Activated T-cell treated with anti-CD3 and anti-CD28 coated beads for 48 hours (primary cell): ENCODE measurements around the gene ARF5.
"Not testable (repeated sequence)": the region's sequence is repeated elsewhere in the genome, so short reads cannot be mapped to it uniquely, and the experiment has no call there.

Source experiments
- DNase-seq: peaks from one replicate; pipeline ENCODE4 v3.0.0-alpha.2; 2020; ENCODE audit warnings: low read depth

Gene ARF5

DNA sequence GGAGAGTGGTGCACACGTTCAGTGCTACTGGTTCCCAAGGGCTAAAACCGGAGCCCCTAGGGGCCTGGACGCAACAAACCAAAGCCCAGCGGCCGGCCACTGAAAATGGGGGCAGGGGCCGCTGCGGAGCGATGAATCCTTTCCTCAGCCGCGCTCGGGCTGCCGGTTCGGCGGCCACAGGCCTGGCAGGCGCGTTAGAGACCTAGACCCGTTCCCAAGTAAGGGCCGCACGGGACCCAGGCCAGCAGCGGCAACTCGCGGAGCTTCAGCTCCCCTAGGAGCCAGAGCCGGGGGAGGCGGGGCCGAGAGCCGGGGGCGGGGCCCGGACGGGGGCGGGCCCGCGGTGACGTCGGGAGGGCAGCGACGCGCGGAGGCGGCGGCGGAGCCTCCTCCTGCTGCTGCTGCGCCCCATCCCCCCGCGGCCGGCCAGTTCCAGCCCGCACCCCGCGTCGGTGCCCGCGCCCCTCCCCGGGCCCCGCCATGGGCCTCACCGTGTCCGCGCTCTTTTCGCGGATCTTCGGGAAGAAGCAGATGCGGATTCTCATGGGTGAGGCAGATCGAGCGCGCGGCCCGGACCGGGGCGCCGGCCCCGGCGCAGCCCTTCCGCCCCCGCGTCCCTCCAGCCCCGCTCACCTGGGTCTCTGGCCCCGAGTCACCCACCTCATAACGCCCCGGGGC is at the start of gene ARF5:
ARF5 (plus strand) TSS at position 393 of the 678 bp plus-strand sequence; CDS start at position 481, 88 bp downstream.
- peak; percentile 91 for DNase-seq

DNA sequence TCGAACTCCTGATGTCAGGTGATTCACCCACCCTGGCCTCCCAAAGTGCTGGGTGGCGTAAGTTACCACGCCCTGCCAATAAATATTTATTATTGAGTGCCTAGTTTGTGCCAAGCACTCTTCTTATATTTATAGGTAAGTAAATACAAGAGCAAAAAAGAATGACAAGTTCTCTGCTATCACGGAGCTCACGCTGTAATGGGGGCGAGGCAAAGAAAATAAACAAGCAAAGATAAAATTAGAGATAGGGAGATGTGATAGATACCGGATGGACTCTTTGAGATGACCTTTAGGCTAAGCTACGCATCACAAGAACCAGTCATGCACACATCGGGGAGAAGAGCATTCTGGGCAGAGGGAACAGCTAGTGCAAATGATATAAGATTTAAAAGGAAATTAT is 49.1 kb upstream of the ARF5 start:
- no peak for DNase-seq

DNA sequence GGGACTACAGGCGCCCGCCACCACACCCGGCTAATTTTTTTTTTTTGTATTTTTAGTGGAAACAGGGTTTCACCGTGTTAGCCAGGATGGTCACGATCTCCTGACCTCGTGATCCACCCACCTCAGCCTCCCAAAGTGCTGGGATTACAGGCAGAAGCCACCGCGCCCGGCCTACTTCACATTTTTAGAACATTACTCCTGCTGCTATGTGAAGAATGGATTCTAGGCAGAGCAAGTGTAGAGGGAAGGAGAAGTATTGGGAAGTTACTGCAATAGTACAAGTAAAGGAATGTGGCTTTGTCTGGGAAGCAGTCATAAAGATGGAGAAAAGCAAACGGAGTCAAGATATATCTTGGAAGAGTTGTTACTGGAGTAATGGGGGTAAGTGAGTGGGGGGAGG is 47.8 kb upstream of the ARF5 start:
- DNase-seq = not testable (repeated sequence)

DNA sequence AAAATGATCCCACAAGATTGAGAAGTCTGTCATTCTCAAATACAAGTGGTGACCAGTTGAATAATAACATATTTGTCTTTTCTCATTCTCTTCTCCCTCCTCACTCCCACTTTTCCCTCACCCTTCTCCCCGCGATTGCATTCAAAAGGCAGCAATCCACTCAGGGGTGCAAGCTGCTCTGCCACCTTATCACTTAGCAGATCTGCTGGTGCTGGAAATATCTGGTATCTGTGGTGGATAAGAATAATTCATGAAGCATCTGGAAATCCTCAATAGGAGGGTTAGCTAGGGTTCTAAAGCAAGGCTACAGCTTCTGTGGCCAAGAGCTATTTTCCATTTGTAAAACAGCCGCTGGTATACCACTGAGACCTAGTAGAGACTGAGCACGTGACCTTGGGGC is 46.7 kb upstream of the ARF5 start:
- no peak for DNase-seq

DNA sequence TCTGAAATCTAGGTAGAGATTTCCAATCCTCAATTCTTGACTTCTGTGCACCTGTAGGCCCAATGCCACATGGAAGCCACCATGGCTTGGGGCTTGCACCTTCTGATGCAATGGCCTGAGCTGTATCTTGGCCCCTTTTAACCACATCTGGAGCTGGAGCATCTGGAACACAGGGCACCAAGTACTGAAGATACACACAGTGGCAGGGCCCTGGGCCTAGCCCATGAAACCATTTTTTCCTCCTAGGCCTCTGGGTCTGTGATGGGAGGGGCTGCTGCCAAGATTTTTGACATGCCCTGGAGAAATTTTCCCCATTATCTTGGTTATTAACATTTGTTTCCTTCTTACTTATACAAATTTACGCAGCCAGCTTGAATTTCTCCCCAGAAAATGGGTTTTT is 41.9 kb upstream of the ARF5 start:
- no peak for DNase-seq

DNA sequence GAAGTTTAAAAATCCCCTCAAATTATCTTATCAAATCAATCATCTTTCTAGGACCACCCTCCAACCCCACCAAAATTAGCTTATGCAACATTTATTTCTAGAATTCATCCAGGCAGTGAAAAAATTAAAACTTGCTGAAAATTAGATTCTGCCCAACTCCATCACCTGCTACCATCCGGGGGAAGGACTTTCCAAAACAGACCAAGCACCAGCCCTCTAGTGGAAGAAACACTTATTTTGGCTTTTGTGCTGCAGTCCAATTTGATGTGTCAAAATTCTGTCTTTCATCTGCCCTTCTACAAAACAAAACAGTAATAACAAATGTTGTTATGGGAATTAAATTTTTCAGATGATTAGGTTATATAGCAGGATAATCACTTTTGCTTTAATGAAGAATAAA is 38.0 kb upstream of the ARF5 start:
- DNase-seq = no peak

DNA sequence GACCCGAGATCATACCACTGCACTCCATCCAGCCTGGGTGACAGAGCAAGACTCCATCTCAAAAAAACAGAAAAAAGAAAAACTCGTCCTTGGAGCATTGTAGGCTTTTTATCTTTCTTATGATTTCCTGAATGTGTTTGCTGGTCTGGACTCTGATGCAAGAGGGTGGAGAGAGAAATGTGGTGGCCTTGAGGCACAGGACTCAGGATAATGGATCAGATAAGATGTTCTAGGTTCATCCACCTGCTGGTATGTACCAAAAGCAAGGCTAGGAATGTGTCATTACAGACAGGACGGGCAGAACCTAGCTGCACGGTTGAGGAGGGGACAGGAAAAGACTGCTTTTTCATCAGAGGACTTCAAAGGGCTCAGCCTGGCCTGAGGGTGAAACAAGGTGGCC is 36.3 kb upstream of the ARF5 start:
- no peak for DNase-seq

DNA sequence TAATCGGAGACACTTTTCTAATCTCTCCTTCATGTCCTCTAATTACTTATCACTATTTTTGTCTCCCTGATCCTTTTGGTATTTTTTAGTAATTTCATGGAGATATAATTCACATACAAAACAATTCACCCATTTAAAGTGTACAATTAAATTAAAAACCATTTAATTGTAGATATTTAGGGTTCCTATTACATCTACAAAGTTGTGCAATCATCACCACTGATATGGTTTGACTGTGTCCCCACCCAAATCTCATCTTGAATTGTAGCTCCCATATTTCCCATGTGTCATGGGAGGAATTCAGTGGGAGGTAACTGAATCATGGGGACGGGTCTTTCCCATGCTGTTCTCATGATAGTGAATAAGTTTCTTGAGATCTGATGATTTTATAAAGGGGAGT is 31.8 kb upstream of the ARF5 start:
- no peak for DNase-seq

DNA sequence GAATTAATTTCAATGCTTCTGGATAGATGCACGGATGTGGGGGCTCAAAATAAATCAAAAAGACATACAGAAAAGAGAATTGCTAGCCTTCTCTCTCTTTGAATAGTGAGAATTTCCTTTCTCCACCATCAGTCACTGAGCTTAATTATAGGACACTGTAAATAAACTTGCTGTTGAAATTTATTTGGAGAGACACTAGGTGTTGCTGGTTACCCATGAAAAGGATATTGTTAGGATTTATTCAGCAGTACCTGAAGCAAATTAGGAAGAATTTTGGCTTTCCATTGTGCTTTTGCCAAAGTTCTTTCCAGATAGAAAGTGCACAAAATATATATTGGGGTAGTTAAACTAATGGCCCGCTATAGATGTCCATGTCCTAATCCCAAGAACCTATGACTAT is 30.4 kb upstream of the ARF5 start:
- no peak for DNase-seq

DNA sequence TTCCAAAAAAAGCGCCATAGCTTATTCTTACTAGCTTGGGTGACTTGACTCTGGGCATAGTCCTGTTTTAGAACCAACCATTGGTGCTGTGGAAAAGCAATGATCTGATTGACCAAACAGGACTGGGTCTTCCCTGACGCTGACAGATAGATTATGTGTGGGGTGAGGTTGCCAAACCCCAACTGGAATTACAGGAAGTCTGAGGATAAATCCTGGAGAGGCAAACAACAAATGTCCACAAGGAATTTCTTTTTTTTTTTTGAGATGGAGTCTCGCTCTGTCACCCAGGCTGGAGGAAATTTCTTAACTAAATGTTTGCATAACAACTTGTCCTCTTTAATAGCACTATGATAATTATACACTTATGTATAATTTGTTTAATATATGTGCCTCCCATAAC is 22.0 kb upstream of the ARF5 start:
- DNase-seq = no peak

DNA sequence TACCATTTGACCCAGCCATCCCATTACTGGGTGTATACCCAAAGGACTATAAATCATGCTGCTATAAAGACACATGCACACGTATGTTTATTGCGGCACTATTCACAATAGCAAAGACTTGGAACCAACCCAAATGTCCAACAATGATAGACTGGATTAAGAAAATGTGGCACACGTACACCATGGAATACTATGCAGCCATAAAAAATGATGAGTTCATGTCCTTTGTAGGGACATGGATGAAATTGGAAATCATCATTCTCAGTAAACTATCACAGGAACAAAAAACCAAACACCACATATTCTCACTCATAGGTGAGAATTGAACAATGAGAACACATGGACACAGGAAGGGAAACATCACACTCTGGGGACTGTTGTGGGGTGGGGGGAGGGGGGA is 20.2 kb upstream of the ARF5 start:
- DNase-seq = not testable (repeated sequence)

DNA sequence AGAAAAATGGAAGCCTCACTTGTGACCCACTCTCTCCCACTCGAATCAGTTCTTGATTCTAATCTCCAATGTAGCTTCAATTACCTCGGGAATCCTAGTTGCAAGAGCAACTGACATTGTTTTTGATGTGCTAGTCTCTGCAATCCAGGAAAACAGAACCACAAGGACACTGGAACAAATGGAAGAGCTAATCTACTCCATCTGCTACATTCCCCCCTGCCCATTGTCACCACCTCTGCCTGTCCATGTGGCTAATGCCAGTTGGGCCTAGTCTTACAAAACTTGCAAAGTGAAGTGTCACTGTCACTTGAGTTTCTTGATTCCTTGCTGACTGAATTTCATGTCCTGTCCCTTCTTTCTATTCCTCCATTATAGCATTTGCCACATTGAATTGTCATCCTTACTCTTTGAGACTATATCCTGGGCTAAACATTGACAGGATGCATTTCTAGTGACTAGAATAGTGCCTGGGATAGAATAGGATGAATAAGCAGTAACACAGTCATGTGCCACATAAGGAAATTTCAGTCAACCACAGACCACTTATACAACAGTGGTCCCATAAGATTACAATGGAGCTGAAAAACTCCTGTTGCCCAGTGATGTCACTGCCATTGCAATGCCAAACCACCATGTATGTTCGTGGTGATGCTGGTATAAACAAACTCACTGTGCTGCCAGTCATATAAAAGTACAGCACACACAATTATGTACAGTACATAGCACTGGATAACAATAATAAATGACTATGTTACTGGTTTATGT is 16.3 kb upstream of the ARF5 start:
- no peak for DNase-seq

DNA sequence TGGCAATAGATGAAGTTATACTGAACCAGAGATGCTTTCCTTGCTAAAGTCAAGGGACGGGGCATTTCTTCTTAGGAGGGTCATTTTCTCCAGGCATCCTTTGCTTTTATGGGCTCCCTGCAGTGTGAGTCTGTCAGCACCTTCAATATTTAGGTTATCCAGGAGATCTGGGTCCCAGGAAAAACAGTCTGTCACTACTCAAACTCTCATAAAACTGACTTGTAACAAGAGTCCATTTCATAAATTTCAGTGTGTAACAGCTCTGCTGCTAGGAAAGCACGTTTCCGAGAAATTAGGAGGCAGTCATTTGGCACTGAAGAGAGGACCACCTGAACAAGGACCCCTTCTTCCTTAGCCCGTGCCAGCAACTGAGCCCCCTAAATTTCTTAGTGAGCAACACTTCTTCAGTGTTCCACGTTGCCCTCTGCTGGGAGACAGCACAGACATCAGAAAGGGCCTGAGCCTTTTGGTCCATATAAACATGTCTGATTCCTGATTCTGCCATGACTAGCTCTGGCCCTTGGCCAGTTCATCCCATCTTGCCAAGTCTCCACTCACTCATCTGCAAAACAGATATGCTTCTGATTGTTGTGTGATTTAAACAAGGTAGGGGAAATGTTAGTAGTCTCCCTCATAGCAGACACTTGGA is 10.1 kb upstream of the ARF5 start:
- DNase-seq = no peak

DNA sequence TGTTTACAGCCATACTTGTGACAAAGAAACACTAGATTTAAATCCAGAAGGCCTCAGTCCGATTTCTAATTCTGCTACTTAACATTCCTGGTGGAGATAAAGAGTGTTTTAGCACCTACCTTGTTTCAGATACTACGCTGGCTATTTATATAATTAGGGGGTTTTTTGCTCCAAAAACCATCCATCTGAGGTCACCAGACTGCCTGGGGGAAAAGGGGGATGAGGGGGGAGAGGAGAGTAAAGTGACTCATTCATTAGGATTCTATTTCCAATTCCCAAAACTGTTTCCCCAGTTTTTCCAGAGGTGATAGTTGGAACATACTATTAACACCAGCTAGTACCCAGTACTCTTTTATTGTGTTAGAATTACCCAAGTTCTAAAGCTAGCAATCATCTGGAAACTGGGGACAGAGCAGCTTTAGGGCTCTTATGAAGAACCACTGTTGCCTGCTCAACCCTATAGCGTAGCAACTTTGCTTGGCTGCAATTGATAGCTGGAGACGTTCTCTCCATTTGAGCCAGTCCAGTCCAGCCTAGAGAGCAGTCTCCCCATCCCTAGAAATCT is 9.4 kb upstream of the ARF5 start:
- no peak for DNase-seq

DNA sequence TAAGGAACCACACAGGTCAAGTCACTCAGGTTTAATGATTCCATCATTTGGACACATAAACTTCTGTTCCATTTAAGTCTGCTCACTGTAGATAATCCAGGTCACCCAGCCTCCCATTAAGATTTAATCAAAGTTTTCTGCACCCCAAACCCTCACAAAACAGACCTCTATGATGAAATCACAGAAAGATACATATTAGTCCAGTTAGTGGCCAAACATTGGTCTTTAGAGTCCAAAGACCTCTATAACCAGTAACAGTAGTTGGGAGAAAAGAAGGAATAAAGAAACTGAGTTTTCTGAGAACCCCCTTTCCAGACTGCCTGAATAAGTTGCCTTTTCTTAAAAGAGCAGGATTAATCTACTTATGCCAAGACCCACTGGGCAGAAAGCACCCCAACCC is 7.6 kb upstream of the ARF5 start:
- no peak for DNase-seq

DNA sequence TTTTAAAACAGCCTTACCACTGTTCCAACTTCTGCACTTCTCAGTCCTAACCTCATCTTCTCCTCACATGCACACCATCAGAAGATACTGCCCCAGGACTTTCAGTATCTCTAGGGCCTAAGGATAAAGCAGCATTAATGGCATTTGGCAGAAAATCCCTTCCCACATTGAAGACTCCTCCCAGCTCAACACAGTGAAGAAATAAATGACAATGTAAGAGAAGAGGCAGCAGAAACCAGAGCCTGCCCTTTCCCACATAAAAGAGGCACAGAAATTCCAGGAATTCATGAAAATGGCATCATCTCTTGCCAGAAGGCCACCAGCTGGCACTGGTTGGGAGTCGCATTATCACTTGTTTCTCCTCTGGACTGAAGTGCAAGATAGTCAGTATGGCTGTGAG is 6.5 kb upstream of the ARF5 start:
- DNase-seq = no peak

DNA sequence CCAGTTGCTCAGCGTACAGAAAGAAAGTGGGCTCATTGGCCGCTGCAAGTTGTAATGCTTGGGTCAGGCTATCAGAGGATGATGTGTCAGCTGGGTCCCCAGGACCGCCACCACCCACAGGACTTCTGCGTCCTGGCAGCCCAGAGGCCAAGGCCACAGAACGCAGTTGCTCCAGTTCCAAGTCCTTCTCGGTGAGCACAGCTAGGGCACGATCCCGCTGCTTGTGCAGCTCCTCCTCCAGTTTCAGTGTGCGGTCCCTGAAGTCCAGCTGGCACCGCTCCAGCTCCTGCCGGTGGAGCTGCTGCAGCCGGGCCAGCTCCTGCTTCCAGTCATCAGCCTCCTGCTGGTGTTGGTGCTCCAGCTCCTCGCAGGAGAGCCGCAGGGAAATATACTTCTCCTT is 5.8 kb upstream of the ARF5 start:
- DNase-seq = no peak

DNA sequence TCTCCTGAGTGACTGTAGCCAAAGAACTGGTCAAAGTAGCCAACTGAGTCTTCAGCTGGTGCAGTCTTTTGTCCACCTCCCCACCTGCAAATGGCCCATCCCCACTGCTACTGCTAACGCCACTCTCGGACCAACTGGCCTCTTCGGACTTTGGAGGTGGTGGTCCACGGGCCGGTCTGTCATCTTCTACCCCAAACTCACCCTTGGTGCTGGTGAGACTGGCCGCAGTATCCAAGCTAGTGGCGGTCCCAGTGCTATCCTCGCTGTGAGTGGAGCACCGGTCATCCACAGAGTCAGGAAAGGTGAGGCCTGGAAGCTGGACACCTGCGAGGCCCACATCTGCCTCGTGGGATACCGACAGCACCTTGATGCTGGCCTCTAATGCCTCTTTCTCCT is 3.6 kb upstream of the ARF5 start:
- DNase-seq = no peak

DNA sequence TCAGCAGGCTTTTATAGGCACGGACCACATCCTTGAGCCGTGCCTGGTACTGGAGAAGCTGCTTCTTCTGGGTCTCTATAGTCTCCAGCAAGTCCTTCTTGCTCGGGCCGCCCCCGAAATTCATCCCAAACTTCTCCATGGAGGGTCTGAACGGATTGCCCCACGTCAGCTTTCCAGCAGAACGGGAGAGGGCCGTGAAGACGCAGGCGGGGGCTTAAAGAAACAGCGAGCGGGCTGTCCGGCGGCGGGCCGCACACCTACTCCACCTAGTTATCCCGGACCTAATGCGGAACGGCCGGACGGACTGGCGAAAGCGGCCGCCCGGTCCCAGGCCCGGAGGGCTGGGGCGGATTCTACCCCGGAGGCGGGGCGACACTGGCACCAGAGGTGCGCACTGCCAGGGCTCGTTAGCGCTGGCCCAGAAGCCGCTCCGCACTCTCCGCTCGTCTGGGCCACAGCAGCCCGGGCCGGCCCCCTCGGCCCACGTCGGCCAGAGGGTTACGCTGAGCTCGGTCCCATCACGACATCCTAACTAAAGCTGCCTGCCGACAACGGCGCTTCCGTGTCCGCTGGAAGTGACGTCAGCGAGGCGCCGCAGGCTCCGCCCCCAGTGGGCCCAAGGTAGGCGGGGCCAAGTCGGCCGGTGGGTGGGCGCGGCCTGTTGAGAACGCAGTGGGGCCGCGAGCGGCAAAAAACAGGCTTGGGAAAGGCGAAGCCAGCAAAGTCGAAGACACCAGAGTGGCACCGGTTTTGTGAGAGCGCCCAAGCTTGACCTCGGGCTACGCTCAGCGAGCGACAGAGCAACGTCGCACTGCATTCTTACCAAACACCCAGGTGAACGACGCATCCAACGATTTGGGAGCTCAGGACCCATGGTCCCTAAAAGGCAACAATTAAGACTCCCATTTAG is 2.9 kb upstream of the ARF5 start, which contains the start of gene GCC1:
GCC1 (minus strand) TSS at position 553 of the 910 bp plus-strand sequence; CDS start at position 139, 414 bp downstream.
- peak; percentile 93 for DNase-seq

DNA sequence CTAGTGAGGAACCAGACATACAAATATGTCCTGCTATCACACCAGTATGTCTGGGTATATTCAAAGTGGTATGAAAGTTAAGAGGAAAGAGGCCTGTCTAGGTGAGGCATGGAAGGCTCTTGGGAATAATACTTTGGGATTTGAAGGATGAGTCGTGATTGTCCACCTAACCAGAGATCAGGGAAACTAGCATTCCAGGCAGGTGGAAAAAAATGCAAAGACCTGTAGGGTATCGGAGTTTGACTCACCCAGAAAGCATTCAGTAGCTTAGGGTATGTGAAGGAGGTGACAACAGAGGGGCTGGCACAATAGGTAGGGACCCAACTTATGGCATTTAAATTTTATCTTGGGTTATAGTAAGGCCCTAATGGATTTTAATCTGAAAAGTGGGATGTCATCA is 1.9 kb upstream of the ARF5 start:
- DNase-seq = no peak

DNA sequence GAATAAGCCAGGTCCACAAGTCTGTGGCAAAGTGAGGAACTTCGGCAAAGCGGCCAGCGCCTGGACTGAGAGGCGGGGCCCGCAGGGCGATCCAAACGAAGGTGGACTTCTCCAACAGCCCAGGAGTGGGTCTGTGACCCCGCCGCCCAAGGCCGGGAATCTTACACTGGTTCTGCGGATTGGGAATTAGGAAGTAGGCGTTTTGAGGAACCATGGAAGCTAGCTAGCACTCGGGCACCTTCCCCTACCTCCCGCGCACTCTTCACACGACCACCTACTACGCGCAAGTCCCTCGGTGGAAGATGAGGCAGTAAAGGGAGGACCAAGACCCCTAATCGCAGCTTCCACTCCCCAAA is 570 bp upstream of the ARF5 start:
- DNase-seq = no peak
